D341Med (cell line): ENCODE results near the gene BBX.

Experiments used
- DNase-seq: peaks from one replicate; pipeline ENCODE4 v3.0.0; 2012; ENCODE audit warnings: low spot score

BBX gene

DNA sequence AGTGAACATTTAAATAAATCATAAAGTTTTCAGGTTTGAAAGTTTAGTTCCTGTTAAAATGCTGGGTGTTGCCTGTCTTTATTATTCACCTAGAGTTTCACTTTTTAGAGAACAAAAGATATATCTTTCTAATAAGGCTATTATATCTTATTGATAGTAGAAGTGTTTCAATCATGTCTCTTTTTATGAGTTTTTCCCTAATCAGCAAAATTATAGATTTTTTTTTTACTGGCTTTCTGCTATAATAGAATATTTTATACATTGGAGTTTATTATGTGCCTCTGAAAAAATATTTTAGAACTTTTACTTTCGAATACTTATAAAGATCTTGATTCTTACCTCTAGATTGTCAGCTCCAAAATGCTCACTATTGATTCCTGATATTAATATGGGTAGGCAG is 131.5 kb downstream of the BBX start:
- no peak for DNase-seq

DNA sequence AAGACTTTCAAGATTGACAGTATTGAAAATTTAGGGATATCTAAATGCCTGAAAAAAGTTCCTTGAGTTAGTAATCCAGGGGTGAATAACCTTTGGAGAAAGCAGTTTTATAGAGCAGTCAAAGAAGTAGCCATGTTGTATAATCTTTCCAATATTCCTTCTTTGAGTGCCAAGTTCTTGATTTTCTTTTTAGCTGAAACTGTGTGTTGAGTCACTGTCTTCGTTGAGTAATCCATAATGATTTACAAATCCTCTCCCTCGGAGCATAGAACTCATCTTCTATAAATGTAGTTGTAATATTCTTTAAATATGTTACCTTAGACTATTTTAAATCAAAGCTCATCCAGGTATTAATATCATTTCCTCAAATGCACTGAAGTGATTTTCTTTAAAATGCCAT is 135.2 kb downstream of the BBX start:
- DNase-seq: no peak

DNA sequence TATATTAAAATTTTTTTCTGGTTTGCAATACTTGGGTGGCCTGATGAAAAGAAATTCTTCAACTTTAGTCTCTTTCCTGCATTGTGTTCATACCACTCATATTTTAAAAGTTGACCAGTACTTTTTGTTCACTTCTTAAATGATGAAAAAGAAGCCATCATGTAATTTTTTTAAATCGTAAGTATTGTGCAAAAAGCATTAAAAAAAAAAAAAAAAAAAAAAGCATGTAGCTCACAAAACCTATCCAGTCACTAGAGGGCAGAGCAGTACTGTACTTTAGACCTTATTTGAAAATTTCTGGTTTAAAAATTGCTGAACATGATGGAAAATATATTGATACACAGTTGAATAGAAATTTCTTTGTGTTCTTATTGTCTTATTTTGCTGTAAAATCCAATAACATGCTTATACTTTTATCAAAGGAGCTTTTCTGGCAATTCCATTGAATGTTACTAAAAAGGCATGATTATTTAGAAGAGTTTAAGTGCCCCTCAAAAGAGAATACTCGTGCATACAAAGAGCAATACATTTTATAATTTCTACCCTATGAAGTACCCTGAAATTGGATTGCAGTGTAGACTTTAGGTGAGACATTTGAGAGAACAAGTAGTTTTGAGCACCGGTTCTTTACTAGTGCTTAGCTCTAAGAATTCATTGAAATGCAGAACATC is 137.7 kb downstream of the BBX start:
- DNase-seq: no peak

DNA sequence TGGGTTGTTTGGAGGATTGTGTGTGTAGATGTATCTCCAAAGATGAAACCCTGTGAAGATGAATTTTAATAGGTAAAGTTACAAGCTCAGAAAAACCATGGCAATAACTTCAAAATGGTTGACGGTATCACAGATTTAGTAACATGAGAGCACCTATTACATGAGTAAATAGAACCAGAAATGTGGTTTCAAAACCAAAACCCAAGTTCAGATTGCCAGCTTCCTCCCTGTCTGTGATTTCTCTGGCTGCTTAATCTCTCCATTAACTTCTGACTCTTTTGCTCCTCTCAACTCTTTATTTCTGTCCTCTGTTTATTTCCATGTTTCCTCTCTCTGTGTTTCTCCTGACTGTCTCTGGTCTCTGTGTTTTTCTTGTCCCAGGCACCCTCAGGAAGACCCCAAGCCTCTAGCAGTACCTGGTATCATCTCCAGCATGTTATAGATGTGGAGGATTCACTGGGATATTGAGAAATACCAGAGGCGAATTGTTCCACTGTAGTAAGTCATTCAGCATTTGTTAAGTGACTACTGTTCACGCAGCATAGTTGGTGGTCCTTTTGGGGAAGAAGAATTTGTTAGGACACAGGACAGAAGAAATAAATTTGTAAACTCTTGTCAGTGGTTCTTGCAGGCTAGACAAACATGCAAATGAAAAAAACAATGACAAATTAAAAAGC is 138.8 kb downstream of the BBX start:
- no peak for DNase-seq

DNA sequence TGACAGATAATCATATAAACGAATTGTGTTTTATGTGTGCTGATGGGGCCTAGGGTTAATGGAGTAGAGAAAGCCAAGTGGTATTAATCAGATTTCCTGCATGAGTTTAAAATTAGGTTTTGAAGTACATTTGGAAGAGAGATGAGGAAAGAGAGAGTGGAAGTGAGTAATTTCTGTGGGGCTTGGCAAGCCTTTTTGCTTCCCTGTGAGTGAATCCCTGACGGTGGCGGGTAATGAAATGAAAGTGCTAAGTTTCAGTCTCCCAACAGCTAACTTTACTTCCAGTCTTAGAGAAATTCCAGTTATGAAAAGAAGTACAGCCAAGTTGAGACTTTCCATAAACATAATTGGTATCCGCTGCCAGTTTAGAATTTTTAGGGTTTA is 139.4 kb downstream of the BBX start:
- no peak for DNase-seq

DNA sequence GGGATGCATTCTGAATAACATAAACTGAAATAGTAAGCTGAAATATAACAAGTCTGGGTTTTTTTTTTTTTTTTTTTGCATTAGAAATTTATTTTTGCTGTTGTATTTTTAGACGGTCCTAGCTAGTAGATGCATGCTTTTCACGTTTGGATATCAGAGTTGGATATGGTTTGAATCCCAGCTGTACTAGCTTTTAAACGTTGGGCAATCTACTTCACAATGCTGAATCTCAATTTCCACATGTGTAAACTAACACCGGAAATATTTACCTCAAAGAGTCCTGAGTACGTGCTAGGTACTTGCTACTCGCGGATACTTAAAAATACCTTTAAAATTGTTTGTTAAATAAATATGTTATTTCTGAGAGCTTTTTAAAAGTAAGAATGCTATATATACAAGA is 139.8 kb downstream of the BBX start:
- no peak for DNase-seq

DNA sequence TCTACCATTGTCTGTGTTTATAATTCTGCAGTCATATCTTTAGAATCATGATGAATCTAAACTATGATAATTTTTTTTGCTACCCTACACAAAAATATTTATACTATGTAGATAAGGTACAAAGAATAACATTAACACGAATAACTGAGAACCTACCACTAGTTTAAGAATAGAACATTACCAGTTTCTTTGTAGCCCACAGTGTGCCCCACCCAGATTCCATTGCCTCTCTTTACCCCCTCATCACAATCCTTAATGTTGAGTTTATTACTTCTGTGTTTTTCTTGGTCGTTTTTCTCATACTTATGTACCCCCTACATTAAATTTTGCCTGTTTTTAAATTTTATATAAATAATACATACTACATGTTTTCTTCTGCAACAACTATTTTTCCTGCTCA is 140.5 kb downstream of the BBX start:
- no peak for DNase-seq

DNA sequence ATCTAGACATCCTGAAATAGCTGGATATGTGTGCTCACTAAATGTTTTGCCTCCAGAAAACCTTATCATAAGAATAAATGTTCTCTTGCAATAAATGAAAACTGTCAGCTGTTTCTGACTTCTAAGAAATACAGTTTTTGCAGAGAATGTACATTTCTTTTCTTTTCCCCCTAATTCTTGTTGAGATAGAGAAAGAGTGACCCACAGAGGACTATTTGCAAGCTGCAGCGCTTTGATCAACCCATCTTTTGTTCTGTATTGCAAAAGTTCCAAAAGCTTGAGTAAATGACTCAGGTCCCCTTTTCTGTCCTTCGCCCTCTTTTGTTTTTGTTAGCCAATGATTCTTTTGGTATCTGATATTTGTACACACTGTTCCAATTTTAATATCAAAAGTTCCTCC is 141.9 kb downstream of the BBX start:
- DNase-seq: no peak

DNA sequence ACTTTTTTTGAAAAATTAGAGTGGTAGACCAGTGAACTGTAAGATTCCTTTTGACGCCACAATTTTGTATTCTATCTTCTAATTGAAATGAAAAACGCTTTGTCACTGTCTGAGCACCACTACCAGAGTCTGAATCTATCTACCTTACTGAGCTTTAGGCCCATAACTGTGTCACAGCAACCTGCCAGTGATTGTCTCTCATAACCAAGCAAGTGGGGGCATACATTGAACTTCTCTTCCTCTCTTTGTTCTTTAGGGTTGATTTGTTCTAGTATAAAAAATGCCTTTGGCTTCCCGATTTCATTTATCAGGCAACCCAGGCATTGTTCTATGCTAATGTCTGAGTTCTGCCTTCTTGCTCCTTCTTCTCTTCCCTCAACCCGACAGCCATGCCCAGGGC is 142.6 kb downstream of the BBX start:
- DNase-seq: no peak

DNA sequence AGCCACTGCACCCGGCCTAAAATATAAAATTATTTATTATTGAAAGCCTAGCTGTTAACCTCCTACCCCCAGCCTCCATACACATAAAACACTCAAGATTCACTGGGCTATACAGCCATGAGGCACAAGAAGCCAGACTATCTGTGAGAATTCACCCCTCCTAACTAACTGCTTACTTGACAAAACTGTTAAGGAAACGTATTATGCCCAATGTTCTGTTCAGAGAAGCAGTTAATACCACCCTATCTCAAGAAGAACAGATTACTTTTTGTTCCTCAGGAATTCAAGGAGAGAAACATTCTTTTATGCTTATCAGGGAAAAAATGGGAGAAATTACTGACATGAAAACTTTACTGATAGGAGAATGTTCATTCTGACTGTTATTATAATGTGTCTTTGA is 144.1 kb downstream of the BBX start:
- DNase-seq: no peak

DNA sequence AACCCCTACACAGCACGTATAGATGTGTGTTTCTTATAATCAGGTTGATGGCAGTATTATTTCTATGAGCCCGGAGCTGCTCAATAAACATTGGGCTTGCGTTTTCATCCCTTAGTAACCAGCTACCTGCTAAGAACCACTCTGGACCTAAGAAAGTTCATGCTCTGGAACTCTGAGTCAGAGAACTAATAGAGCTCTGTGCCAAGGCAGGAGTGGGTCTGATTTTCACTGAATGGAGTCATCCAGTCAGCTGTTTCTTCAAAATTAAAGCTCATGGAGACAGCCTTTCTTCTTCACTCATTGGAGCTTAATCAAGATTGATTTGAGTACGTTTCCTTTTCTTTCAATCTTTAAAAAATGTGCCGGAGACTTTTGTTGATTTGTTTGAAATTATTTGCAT is 145.7 kb downstream of the BBX start:
- DNase-seq: no peak

DNA sequence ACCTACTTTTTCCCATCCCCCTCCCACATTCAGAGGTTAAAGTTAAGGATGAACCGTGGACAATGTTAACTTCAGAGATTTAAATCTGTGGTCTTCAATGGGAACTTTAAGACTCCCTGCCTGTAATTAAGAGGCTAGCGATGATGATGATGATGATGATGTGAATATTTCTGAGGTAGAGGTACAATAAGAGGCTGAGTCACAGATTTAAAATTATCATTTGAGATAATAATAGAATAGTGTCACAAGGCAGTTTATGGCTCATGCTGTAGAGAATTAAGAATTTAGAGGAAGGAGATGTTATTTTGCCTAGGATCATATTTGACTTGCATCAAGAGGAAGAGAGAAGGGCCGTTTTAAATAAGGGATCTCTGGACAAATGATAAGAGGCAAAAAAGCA is 146.2 kb downstream of the BBX start:
- DNase-seq: no peak

DNA sequence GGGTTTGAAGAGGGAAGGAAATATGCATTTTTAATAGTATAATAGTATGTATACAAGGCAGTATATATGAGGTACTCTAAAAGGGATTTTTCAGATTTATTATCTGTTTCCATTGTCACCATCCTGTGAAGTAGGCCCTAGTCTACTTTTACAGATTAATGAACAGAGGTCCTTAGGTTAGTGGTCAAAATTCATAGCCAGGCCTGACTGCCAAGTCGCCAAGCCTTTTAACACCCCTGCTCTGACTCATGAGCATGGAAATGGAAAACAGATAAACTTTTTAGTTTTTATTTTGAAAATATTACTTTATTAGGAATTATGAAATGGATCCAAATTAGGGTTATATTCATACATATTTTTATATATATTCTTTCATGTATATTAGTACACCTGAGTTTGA is 146.9 kb downstream of the BBX start:
- no peak for DNase-seq

DNA sequence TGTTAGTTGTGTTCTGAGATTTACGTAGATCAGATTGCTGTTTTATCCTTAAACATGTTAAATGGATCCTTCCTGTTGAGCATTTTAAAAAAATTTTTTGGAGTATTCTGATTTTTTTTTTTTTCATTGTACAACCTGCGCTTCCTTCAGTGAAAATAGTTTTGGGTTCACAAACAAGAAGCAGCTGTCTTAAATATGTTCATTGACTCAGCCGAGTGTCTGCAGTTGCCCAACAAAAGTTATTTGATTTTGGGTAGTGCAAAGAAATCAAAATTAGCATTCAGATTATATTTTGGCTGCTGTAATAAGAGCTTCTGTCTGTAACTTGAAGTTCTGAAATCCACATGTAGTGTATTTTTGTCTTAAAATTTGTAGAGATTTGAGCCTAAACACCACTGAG is 148.2 kb downstream of the BBX start:
- no peak for DNase-seq

DNA sequence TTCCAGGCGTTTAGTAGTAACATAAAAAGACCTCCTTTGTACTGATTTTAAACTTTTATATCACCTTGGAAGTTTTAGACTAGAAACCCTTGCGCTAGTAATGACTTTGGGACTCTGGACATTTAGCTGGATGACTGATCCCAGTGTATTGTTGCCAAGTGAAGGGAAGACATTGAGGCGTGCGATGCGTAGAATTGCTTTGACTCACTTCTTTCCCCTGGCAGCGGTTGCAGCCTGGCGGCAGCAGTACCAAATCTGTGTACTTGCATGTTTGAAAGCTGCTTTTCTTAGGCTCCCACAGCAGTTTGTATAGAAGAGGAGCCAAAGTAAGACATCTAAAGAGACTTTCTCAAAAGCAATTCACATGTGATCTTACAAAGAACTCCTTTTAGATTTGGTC is 151.6 kb downstream of the BBX start:
- DNase-seq: no peak

DNA sequence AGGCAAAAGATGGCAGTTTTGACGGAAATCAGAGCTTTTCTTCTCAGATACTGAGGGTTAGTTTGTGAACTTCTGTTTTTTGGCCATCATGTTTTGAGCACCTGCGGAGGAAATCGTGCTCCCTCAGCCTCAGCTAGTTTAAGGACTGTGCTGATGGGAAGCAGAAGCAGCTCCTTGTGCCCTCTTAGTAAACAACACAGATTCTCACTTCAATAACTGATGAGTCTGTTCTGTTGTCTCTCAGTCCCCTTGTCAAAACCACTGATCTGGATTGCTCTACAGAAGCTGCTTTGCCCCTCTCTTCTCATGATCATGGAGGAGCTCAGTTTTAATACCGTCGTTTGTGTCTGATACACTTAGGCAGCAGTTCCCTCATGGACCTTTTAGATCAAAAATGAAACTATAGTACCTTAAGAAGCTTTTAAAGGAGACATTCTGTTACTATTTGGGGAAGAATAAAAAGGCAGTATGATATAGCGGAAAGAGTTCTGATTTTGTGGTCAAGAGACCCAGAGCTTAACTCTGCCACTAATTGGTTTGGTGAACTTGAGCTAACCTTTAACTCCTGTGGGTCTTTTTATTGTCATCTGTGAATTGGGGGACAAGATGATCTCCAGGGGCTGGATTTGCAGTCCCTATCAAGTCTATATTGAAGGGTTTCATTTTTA is 152.6 kb downstream of the BBX start:
- no peak for DNase-seq

DNA sequence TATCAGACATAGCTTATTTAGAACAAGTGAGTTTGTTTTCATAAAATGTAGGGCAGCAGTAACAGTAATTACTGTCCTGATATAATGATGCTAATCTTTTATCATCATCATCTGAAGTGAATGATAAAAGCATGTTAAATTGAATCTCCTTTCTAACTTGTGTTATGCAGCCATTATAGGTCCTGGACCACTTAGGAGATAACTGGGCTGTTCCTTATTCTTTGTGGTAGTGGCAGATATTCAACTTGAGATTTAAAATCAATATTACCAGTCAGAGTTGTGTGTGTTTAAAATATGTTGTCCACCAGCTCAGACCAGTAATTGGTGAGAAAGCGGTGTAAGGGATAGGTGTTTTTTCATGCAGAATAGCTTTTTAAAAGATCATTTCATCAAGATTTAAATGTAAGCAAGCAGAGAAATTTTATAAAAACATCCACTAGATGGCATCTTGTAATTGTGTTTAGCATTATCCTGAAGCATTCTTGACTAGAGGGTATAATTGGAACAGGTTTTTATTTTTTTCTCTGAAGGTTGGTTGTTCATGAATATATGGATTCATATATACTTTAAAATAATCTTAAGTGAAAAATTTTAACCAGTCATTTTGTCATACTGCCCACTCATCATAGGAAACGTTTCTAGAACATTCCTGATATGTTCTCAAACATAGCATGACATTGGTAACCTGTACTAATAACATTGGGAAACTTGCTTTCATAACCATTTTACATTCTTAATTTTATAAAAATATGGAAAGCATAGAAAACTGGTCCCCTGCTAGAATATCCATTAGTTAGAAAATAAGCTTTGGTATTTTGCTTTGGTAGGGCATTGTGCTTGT is 153.9 kb downstream of the BBX start:
- peak; percentile 28 for DNase-seq

DNA sequence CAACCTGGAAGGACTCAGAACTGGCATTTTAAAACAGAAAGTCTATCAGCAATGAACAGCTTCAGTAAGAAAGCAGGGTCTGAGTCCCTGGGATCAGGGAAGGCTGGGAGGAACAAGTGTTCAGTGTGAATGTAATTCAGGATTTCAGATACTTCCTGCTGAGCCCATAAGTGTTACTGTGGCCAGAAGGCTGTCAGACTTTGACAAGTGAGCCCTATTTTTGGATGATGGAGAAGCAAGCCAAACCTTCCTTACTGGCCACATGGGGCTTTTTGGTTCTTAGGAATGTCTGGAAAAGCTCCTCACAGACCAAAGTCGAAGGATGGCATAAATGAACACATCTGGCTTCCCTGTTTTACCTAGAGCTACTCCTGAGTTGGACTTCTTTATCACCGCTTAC is 157.2 kb downstream of the BBX start:
- no peak for DNase-seq

DNA sequence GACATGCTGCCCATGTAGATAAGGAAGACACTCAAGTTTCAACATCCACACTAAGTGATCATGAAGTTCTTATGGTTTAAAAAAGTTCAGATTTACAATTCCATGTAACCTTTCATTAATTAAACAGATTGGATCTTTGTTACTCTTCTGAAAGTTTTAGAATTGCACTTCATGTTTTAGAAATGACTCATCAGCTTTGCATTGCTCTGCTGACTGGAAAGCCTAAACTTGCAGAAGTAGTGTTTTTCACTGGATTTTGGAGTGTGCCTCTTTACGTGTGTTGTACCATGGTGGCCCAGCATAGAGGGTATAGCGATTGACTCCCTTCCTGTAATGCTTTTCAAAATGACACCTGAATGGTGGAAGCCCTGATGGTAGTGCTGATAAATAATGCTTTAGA is 157.9 kb downstream of the BBX start:
- DNase-seq: no peak

DNA sequence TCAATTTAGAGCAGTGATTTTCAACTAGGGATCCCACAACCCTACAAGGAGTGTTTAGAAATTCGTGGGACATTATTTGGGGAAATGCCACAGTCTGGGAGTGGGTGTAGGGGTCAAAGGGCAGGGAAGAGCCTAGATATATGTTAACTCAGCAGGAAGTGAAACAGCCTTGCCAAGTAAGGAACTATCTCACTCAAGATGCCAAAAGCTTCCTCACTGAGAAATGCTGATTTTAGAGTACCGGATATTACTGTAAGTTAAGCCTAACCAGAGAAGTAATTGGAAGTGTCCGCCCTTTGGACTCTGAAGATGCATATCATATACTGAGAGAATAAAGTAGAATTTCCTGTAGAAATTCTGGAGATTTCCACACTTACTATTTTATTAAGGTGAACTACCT is 158.6 kb downstream of the BBX start:
- no peak for DNase-seq

DNA sequence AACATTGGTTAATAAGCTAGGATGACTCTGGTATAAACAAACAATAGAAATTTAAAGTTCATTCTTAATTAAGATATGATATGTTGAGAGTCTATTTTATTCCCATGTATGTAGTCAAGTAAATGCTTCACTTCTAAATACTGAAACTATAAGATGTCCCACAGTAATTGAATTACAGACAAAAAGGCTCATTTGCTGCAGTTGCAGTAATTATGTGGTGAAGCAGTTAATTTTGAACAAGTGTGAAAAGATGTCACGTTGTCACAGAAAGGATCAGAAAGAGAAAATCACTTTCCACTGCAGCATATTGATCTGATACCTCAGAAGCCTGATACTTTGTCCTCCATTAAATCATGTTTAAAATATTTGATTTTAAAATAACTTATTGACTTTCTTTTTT is 159.8 kb downstream of the BBX start:
- no peak for DNase-seq

DNA sequence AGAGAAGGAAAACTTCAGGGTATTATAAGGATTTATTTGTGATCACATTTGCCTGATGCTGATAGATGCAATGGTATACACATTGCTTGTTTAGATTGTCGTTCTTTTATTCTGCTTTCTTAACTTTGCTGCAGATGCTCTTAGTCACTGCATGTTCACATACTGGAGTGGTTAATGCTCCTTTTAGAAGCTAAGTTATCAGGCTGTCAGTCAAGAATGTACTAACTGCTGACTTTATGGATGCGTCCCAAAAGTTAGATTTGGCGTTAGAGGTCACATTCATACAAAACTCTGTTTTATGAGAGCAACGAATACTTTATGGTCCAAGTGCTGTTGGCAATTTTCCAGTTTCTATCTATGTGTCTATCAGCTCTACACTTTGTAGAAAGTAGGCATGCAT is 160.7 kb downstream of the BBX start:
- DNase-seq: no peak

DNA sequence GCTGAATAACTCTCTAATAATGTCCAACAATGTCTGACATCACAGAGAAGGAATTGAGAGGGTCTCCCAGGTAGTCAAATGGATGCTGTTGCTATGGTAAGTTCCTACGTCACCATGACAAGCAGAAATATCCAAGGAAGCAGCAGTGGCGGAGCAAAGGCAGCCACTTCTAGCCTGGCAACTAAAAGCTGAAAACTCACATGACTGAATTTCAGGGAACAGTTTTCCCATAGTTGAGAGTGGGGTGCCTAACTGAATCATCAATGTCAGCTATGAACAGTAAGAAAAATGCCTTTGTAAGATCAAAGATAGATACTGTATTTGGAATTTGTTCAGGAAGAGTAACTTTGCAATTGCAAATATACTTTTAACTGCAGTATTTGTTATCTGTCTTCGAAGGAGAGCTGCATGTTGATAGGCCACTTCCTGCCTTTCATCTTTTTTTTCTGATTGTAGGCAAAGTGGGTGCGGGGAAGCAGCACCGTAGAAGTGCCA is 161.7 kb downstream of the BBX start:
- DNase-seq: no peak
